K562 (cell line): ENCODE results near the gene SLC26A8. TPM values are rescaled to one million over a fixed set of nuclear protein-coding genes. Genes with fewer than 3 reads are reported as not detected.

Source experiments
- ATAC-seq: fragments of 200-7000 bp; cut with Tn5 transposase; 3 replicates; pipeline ENCODE4 v1.9.1; 2020; ENCODE audit warnings: moderate library complexity
- BruUV-seq: library from RNA; stranded (reverse); fragments of 400-500 nt; replicated peaks from 2 replicates; lab custom pipeline; 2021; lab: Mats Ljungman, UMichigan
- CTCF ChIA-PET: fragments of 300-600 bp; formaldehyde crosslinking; extraction: SDS; loops from one replicate; lab custom pipeline; 2021; ENCODE audit warnings: low intra/inter-chr PET ratio; lab: Yijun Ruan, JAX
- POLR2A ChIA-PET: fragments of 300-600, 350-650 bp; sonication (Branson Sonifier 250); formaldehyde crosslinking; extraction: SDS; loops from one replicate; lab custom pipeline; 2021; ENCODE audit warnings: antibody characterized with exemption, inconsistent platforms; lab: Yijun Ruan, JAX
- DNase-seq, 4 experiments: peaks; one replicate each; pipeline versions ENCODE4 v3.0.0 to v3.0.0-alpha.2; 2011 to 2018; ENCODE audit warnings: low spot score in 3 of 4, mixed read lengths in 3 of 4; ENCODE audit errors: extremely low read depth in 1 of 4
- FAIRE-seq: peaks from 2 replicates; lab custom pipeline; 2011; peaks lifted over from hg19 to GRCh38; lab: Jason Lieb, UNC
- H2AFZ ChIP-seq: 2 replicates; pipeline ENCODE4 v1.6.0; 2011; ENCODE audit warnings: low read depth, low read length, control low read depth, inconsistent platforms
- H3K27ac ChIP-seq: fragments of 200-600 bp; 3 replicates; pipeline ENCODE4 v1.8.0; 2011; ENCODE audit warnings: low read depth, mild to moderate bottlenecking, control low read depth, inconsistent platforms, low read length, moderate library complexity, mixed read lengths; ENCODE audit errors: extremely low read depth
- H3K27me3 ChIP-seq, 2 experiments: fragments of 300-600 bp in 1 of 2; 2 replicates in 1 of 2; 3 replicates in 1 of 2; pipeline versions ENCODE4 v1.6.0 to v1.8.0; 2011; ENCODE audit warnings: inconsistent platforms in 2 of 2, low read length in 2 of 2, mild to moderate bottlenecking in 1 of 2, mixed read lengths in 1 of 2, moderate library complexity in 1 of 2; ENCODE audit not compliant: control insufficient read depth in 2 of 2, insufficient read depth in 2 of 2
- H3K36me3 ChIP-seq: fragments of 300-600 bp; 3 replicates; pipeline ENCODE4 v1.8.0; 2011; ENCODE audit warnings: mild to moderate bottlenecking, low read length, inconsistent platforms; ENCODE audit not compliant: control insufficient read depth, insufficient read depth
- H3K4me1 ChIP-seq, 2 experiments: fragments of 200-600 bp in 1 of 2; replicated peaks in 1 of 2; 2 replicates in 1 of 2; 3 replicates in 1 of 2; pipeline versions ENCODE4 v1.5.1 to v1.8.0; 2011; ENCODE audit warnings: inconsistent platforms in 2 of 2, low read length in 2 of 2, mild to moderate bottlenecking in 1 of 2, mixed read lengths in 1 of 2, moderate library complexity in 1 of 2; ENCODE audit not compliant: control insufficient read depth in 2 of 2, insufficient read depth in 2 of 2
- H3K4me2 ChIP-seq: 2 replicates; pipeline ENCODE4 v1.6.1; 2011; ENCODE audit warnings: low read length, control low read depth, inconsistent platforms, mixed read lengths; ENCODE audit not compliant: insufficient read depth
- H3K4me3 ChIP-seq: fragments of 200-600 bp; sonication (generic), shearing (Covaris generic); 2 replicates; pipeline ENCODE4 v1.5.1; 2016; ENCODE audit warnings: control low read depth, inconsistent platforms
- H3K79me2 ChIP-seq: fragments of 200-600 bp; 3 replicates; pipeline ENCODE4 v1.8.0; 2011; ENCODE audit warnings: low read length, inconsistent platforms; ENCODE audit not compliant: control insufficient read depth, insufficient read depth
- H3K9ac ChIP-seq, 2 experiments: 2 replicates each; pipeline versions ENCODE4 v1.6.0 to v1.6.1; 2011; ENCODE audit warnings: low read depth in 2 of 2, low read length in 2 of 2, control low read depth in 1 of 2, inconsistent platforms in 1 of 2, mild to moderate bottlenecking in 1 of 2, mixed read lengths in 1 of 2; ENCODE audit not compliant: insufficient read depth in 1 of 2
- H3K9me1 ChIP-seq: one replicate; pipeline ENCODE4 v1.6.0; 2011; ENCODE audit warnings: inconsistent platforms, mild to moderate bottlenecking, low read length, moderate library complexity; ENCODE audit not compliant: control insufficient read depth, insufficient read depth
- H3K9me3 ChIP-seq: replicated peaks from 2 replicates; pipeline ENCODE4 v1.5.1; 2011; ENCODE audit warnings: low read depth, low read length, inconsistent platforms; ENCODE audit not compliant: control insufficient read depth, insufficient read depth
- H4K20me1 ChIP-seq: replicated peaks from 2 replicates; pipeline ENCODE4 v1.6.1; 2011; ENCODE audit warnings: low read length, inconsistent platforms, mixed read lengths; ENCODE audit not compliant: control insufficient read depth, insufficient read depth
- BCOR ChIP-seq: fragments of 450-650 bp; IDR thresholded peaks from 2 replicates; pipeline ENCODE4 v1.6.1; 2016
- CBX5 ChIP-seq: IDR thresholded peaks from 2 replicates; pipeline ENCODE4 v1.6.1; 2014; ENCODE audit warnings: low read depth, borderline replicate concordance
- HCFC1 ChIP-seq: IDR thresholded peaks from 2 replicates; pipeline ENCODE4 v1.6.1; 2012; ENCODE audit warnings: low read depth, low read length, improper control_type of control experiment
- HDAC2 ChIP-seq: fragments of 450-650 bp; IDR thresholded peaks from 2 replicates; pipeline ENCODE4 v1.6.1; 2016; ENCODE audit warnings: mild to moderate bottlenecking
- KDM1A ChIP-seq, 2 experiments: fragments of 450-650 bp; IDR thresholded peaks; 2 replicates each; pipeline ENCODE4 v1.6.1; 2016; ENCODE audit warnings: mild to moderate bottlenecking in 2 of 2
- LEF1 ChIP-seq: fragments of 450-650 bp; IDR thresholded peaks from 2 replicates; pipeline ENCODE4 v1.6.1; 2016; ENCODE audit warnings: mild to moderate bottlenecking
- MAFG ChIP-seq: fragments of 450-650 bp; conservative IDR thresholded peaks from 2 replicates; pipeline ENCODE4 v1.6.1; 2016; ENCODE audit warnings: missing genetic modification characterization, missing compliant biosample characterization
- MEF2D ChIP-seq: conservative IDR thresholded peaks from 2 replicates; pipeline ENCODE4 v1.6.1; 2016; ENCODE audit warnings: low read depth, missing genetic modification characterization, missing compliant biosample characterization
- MTA1 ChIP-seq: fragments of 450-650 bp; IDR thresholded peaks from 2 replicates; pipeline ENCODE4 v1.6.1; 2017; ENCODE audit warnings: borderline replicate concordance
- OTX1 ChIP-seq: fragments of 450-650 bp; formaldehyde crosslinking; IDR thresholded peaks from 2 replicates; pipeline ENCODE4 v1.4.0; 2022; ENCODE audit warnings: mild to moderate bottlenecking
- RAD21 ChIP-seq, 2 experiments: fragments of 250-450 bp in 1 of 2; fragments of 450-650 bp in 1 of 2; sonication (Bioruptor Pico) in 1 of 2; formaldehyde crosslinking in 1 of 2; IDR thresholded peaks in 1 of 2; conservative IDR thresholded peaks in 1 of 2; 2 replicates each; pipeline versions ENCODE4 v1.4.0 to v1.8.0; 2020 to 2022; ENCODE audit warnings: mild to moderate bottlenecking in 2 of 2, moderate library complexity in 1 of 2
- TEAD1 ChIP-seq, 2 experiments: fragments of 450-650 bp in 1 of 2; sonication (generic) in 1 of 2; formaldehyde crosslinking; IDR thresholded peaks; 2 replicates each; pipeline versions ENCODE4 v1.4.0 to v1.8.0; 2020 to 2022; ENCODE audit warnings: mild to moderate bottlenecking in 2 of 2, missing genetic modification reagents in 1 of 2
- XRCC4 ChIP-seq: IDR thresholded peaks from one replicate; pipeline ENCODE4 v1.6.1; 2011; ENCODE audit not compliant: insufficient read depth, insufficient read length; ENCODE audit errors: extremely low read depth
- YBX1 ChIP-seq: fragments of 450-650 bp; IDR thresholded peaks from 2 replicates; pipeline ENCODE4 v1.7.1; 2016; ENCODE audit warnings: mild to moderate bottlenecking
- ZFP36 ChIP-seq: fragments of 150-350 bp; IDR thresholded peaks from 2 replicates; pipeline ENCODE4 v1.6.1; 2018; ENCODE audit warnings: low read length, low read depth; ENCODE audit not compliant: partially characterized antibody
- WGBS: fragments of 100-300 bp; shearing (Covaris generic); methylation state at CpG from one replicate; pipeline ENCODE4 v1.1.6; 2016; ENCODE audit warnings: low coverage, mixed read lengths; ENCODE audit not compliant: insufficient coverage; ENCODE audit errors: missing lambda C conversion rate; 5-methylcytosine and 5-hydroxymethylcytosine counted together
- in situ Hi-C: fragments of 300-500 bp; cut with MboI; formaldehyde crosslinking; loops from 4 replicates; pipeline ENCODE4 v1.15.0; 2018; ENCODE audit warnings: inconsistent platforms, mixed read lengths
- intact Hi-C: fragments of 100-400 bp; cut with micrococcal nuclease; formaldehyde crosslinking; loops from 2 replicates; pipeline ENCODE4 v1.14.2; 2022
- polyA plus RNA-seq, 8 experiments: library from polyadenylated mRNA; depleted of rRNA in 4 of 8; stranded (reverse) in 5 of 8; unstranded in 3 of 8; fragments of >200 nt; fragmentation: Nextera tagmentation in 2 of 8; fragmentation: Illumina TruSeq in 1 of 8; extraction: Ambion mirVana in 2 of 8; extraction: Trizol in 1 of 8; gene quantifications; 2 replicates each; pipeline versions ENCODE4 v1.2.1 to v1.2.3, GENCODE V29; 2011 to 2014; ENCODE audit warnings: inconsistent platforms in 1 of 8, missing spikeins in 1 of 8
- total RNA-seq, 7 experiments: library from RNA; depleted of rRNA in 6 of 7; stranded (reverse); fragments of >200 nt in 6 of 7; fragmentation: Illumina TruSeq in 2 of 7; extraction: Trizol in 2 of 7; gene quantifications; 2 replicates each; pipeline versions ENCODE4 v1.2.1 to v1.2.3, GENCODE V29; 2011 to 2021; ENCODE audit warnings: low replicate concordance in 1 of 7
- TF ChIP-seq, protein P1 (sequence below): fragments of 450-650 bp; IDR thresholded peaks from 2 replicates; pipeline ENCODE4 v1.6.1; 2014; ENCODE audit warnings: low read depth, mild to moderate bottlenecking, moderate library complexity, borderline replicate concordance
- TF ChIP-seq, protein P2 (sequence below): fragments of 450-650 bp; formaldehyde crosslinking; IDR thresholded peaks from 2 replicates; pipeline ENCODE4 v1.4.0; 2020; ENCODE audit warnings: mild to moderate bottlenecking, moderate library complexity

SLC26A8 gene
- total and polyA plus RNA-seq, 9 of the 15 experiments (the other 6 are each of a cell fraction or from before 2014, with no cell fraction given), result not detected

DNA sequence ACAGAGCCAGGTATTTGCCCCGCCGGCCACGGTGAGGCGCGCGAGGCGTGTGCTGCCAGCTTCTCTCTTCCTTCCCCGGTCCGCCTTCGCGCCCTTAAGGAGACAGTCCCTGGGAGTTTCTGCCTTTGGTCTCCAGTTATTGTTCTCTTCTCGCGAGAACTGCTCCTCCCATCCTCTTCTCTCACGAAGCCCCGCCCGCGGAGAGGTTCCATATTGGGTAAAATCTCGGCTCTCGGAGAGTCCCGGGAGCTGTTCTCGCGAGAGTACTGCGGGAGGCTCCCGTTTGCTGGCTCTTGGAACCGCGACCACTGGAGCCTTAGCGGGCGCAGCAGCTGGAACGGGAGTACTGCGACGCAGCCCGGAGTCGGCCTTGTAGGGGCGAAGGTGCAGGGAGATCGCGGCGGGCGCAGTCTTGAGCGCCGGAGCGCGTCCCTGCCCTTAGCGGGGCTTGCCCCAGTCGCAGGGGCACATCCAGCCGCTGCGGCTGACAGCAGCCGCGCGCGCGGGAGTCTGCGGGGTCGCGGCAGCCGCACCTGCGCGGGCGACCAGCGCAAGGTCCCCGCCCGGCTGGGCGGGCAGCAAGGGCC lies 3.2 kb upstream of the SLC26A8 start, which contains the start of gene MAPK14 (continued):
- TF ChIP-seq, protein P1, sequence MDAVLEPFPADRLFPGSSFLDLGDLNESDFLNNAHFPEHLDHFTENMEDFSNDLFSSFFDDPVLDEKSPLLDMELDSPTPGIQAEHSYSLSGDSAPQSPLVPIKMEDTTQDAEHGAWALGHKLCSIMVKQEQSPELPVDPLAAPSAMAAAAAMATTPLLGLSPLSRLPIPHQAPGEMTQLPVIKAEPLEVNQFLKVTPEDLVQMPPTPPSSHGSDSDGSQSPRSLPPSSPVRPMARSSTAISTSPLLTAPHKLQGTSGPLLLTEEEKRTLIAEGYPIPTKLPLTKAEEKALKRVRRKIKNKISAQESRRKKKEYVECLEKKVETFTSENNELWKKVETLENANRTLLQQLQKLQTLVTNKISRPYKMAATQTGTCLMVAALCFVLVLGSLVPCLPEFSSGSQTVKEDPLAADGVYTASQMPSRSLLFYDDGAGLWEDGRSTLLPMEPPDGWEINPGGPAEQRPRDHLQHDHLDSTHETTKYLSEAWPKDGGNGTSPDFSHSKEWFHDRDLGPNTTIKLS, result peak; percentile 99
- no peak for TF ChIP-seq CBX5
- TF ChIP-seq, protein P2, sequence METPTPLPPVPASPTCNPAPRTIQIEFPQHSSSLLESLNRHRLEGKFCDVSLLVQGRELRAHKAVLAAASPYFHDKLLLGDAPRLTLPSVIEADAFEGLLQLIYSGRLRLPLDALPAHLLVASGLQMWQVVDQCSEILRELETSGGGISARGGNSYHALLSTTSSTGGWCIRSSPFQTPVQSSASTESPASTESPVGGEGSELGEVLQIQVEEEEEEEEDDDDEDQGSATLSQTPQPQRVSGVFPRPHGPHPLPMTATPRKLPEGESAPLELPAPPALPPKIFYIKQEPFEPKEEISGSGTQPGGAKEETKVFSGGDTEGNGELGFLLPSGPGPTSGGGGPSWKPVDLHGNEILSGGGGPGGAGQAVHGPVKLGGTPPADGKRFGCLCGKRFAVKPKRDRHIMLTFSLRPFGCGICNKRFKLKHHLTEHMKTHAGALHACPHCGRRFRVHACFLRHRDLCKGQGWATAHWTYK (CRISPR knock-in tag), result peak; percentile 81; the same call in 1 of the 2 replicates

DNA sequence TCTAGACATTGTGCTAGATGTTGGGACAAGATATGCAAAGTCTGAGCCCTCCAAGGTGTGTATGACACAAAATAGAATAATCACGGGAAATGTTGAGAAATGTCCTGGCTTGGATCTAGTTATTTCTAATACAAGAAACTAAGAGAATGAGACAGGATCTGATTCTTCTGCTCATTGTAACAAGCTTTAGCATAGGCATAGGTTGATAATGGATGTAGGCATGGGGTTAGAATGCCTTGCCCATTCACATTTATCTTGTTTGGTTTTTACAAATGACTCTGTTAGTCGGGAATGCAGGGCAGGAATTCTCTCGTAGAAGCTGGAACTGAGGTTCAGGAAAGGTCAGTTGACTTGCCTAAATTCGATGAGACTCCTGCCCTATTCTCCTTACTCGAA lies 1.5 kb upstream of the SLC26A8 start:
- peak in 1 of 4 experiments; percentile 13 for DNase-seq
- in situ Hi-C loops (loop anchor here (5.0 kb wide), 1 partner anchor 71 kb away; no protein-coding TSS in a partner anchor), intact Hi-C loops (loop anchor here (5.0 kb wide), 1 partner anchor 51 kb away; no protein-coding TSS in a partner anchor)
- H4K20me1 ChIP-seq, result 0 out of 2 replicates have a peak, but pooled peaks cover 8% of the 10 kb centered on the region
- 12% methylated on average over 5 of the region's 5 CpGs for WGBS
- peak overlapping the region in 1 of 2 experiments; percentile 15; a peak in 1 of 4 replicates for H3K9ac ChIP-seq
- peak overlapping the region; percentile 81 for H2AFZ ChIP-seq
- BruUV-seq, result no TSS peak
- H3K27me3 ChIP-seq, result no peaks in the 10 kb centered on the region
- H3K9me1 ChIP-seq, result no peaks in the 10 kb centered on the region
- CTCF ChIA-PET, result interaction anchor here (0.6 to 2.3 kb wide), 2 partner anchors 69 to 92 kb away, joined by 5 to 18 read pairs; no protein-coding TSS in a partner anchor
- no peak overlapping the region for H3K4me3 ChIP-seq
- peaks cover 34% of the 10 kb centered on the region for H3K79me2 ChIP-seq
- ATAC-seq, result no peak
- H3K4me1 ChIP-seq, result peaks cover 22 to 39% of the 10 kb centered on the region in 2 experiments
- H3K4me2 ChIP-seq, result peak overlapping the region; percentile 63
- H3K27ac ChIP-seq, result peak overlapping the region; percentile 61
- POLR2A ChIA-PET, result interaction anchor here (0.7 to 5.4 kb wide), 5 partner anchors 8 to 190 kb away, joined by 3 to 37 read pairs (median 5); no protein-coding TSS in a partner anchor
- H3K36me3 ChIP-seq, result no peaks in the 10 kb centered on the region
- peak; percentile 23 for FAIRE-seq
- no peaks in the 10 kb centered on the region for H3K9me3 ChIP-seq
- TF ChIP-seq MAFG (tag) (no peak), HCFC1 (no peak), HDAC2 (0 out of 2 replicates have a peak, but pooled peaks have one; percentile 2), BCOR (no peak), YBX1 (no peak), KDM1A (IDR thresholded peaks at IDR 0.05) (no peak), RAD21 (CRISPR knock-in tag; conservative IDR thresholded peaks at IDR 0.05 in 1 of 2, IDR thresholded peaks at IDR 0.05 in 1 of 2) (no peak), MTA1 (0 out of 2 replicates have a peak, but pooled peaks have one; percentile 0), TEAD1 (CRISPR knock-in tag; IDR thresholded peaks at IDR 0.05) (no peak), ZFP36 (no peak), OTX1 (CRISPR knock-in tag) (no peak), LEF1 (0 out of 2 replicates have a peak, but pooled peaks have one; percentile 7), XRCC4 (no peak), MEF2D (tag) (no peak)
- TF ChIP-seq, protein P1, result no peak
